GM12872 (cell line): ENCODE data around the gene CLEC20A.

Experiments
- TF ChIP-seq, protein P1 (sequence below): IDR thresholded peaks from 3 replicates; pipeline ENCODE4 v1.5.1; 2011; ENCODE audit warnings: low read depth, mild to moderate bottlenecking, low read length, moderate library complexity; ENCODE audit not compliant: insufficient read depth

Gene CLEC20A

DNA sequence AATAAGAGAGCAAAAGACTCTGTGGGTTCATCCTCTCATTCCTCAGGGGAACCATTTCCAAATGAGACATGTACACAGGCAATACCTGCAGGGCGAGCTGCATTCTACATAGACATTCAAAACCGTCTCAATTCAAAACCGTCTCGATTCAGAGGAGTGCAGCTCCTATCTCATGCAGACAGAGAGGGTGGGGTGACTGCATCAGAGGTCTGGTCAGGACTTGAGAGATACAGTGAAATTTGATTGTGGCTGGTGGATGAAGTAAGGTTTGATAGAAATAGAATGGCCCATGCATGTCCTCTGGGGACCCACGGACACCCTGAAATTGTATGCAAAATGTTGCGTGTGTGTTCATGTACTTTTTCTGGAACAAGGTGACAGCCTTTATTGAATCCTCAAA is 43.4 kb upstream of the CLEC20A start:
- TF ChIP-seq, protein P1, sequence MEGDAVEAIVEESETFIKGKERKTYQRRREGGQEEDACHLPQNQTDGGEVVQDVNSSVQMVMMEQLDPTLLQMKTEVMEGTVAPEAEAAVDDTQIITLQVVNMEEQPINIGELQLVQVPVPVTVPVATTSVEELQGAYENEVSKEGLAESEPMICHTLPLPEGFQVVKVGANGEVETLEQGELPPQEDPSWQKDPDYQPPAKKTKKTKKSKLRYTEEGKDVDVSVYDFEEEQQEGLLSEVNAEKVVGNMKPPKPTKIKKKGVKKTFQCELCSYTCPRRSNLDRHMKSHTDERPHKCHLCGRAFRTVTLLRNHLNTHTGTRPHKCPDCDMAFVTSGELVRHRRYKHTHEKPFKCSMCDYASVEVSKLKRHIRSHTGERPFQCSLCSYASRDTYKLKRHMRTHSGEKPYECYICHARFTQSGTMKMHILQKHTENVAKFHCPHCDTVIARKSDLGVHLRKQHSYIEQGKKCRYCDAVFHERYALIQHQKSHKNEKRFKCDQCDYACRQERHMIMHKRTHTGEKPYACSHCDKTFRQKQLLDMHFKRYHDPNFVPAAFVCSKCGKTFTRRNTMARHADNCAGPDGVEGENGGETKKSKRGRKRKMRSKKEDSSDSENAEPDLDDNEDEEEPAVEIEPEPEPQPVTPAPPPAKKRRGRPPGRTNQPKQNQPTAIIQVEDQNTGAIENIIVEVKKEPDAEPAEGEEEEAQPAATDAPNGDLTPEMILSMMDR, result no peak

DNA sequence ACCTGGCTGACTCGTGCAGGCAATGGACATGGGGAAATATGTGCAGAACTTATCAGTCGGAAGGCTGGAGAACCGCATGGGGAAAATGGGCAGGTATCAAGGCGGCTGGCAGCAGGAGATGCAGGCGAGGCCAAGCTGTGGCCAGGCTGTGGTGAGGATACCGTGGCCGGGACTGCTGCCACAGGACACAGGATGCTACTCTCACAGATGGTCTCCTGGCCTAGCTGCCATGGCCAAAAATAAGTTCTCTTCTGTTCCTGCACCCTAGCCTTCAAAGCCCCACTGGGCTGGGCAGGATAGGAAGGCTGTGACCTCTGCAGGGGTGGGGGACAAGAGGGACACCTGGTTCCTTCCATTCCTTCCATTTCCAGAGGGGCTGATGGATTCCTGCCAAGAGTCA is 42.5 kb upstream of the CLEC20A start:
- TF ChIP-seq, protein P1, result no peak

DNA sequence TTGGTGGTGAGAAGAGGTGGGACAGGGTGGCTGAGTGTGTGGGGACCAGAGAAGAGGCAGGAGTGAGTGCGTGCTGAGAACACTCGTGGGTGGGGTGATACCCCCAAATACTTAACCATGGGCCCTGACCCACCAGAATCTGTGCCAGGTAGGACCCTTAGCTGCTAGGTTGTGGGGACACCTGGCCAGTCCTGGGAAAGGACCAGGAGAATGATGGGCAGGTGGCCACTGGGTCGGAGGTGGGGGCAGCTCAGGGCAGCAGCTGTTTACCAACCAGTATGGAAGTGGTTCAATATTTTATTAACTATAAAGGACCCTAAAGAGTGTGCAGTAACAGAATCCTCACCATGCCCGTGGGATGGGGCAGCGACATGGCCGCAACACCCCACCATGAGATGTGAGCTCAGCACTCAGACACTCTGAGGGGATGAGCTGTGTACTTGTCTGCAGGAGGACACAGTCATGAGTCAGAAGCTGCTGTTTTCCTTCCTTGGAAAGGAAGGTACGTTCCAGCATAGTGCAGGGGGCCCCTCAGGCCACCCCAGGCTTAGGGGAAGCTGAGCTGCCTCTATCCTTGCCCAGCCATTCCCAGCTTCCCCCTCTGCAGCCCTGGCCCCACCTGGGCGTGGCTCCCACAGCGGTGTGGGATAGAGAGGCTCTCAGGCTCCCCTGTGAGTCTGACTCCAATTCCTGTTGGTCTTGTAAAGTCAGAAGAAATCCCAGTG is 41.6 kb upstream of the CLEC20A start:
- TF ChIP-seq, protein P1, result no peak

DNA sequence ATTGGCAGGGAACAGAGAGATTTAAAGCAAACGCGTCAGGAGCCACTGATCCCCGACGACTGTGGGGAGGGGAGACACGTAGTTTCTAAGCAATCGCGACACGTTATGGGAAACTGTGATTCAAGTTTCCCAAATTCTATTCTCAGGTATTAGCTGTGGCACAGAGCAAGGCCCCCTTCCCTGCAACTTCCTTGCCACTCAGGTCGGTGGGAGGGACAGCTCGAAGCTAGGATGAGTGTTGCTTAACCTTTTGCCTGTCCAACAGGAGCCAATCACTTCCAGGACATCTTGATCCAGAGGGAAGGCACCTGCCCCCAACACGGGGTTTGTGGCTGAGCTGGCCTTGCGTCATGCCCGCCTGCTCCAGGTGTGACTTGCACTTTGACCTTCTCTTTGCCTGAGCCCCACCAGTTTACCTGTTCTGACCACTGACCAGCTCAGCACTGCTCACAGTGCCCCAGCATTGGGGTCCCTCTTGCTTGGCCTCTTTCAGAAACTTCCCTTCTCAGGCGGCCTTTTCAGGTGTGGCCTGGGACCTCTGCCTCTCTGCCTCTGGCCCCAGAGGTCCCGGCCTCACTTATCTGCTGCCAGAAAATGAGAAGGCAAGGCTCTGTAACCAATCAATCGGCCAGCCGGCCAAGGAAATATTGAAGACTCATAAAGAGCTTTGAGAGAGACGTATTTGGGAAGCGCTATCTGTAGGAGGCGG is 40.8 kb upstream of the CLEC20A start:
- TF ChIP-seq, protein P1, result no peak

DNA sequence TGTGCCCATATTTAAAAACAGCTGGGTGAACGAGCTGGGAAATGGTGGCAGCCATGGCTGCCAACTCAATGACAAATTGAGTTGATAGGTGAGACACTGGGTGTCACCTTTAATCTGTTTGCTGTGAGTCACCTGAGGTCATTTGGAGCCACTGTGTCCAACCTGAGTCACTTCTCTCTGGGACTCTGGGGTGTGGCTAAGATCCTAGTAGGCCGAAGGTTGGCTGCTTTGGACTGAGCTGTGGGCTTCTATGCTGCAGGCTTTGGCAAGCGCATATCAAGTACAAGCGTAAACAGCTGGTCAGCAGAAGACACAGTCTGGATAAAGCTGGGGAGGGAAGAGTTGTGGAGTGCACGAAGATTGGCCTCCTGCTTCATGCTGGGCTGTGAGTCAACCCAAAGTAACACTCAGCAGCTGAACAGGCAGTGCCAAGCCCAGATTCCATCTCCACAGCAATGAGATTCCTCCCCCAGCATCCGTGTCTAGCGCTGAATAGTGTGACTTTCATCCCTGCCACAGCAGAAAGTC is 40.1 kb upstream of the CLEC20A start:
- TF ChIP-seq, protein P1, result no peak

DNA sequence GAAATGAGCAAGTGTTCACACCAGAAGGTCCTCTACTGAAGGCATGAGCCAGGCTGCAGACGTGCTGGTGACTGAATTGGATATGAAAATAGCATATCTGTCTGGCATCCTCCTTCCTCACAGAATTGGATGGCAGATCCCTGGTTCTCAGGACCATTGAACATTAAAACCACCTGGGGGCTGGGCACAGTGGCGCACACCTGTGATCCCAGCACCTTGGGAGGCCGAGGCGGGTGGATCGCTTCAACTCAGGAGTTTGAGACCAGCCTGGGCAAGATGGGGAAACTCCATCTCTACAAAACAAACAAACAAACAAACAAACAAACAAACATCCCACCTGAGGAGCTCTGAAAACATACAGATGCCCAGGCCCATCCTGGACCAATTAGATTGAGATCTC is 39.6 kb upstream of the CLEC20A start:
- TF ChIP-seq, protein P1, result no peak

DNA sequence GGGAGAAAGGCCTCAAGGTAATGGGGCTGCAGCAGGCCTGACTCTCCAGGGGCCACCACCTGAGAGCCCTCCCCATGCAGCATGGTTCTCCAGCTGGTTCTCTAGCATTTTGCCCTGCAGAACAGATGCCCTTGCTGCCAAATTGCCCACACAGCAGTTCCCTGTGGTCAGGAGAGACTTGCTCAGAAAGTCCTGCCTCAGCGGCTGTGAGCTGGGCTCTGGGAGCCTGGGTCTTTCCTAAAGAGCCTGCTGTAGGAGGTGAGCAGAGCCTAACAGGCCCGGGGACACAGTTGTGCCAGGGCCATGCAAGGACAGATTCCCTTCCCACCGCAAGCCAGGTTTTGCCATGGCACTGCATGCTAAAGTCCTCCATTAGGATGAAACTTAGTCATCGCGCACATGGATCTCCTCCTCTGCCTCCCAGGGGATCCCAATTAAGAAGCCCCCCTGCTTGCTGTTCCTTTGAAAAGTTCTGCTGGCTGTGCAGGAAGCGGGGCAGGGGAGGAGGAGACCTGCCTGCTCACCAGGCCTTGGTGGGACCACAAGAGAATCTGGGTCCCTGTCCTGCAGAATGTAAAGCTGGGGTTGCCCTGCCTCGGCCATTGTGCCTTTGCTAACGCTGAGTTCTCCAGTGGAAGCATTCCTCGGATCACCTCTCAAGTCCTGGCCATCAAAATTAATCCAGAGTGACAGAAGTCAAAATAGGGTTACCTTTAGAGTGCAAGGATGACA is 37.5 kb upstream of the CLEC20A start:
- TF ChIP-seq, protein P1, result no peak
